Activated T-cell treated with anti-CD3 and anti-CD28 coated beads, Interleukin-2, amount 50 U/mL, for 1 hour (primary cell): ENCODE measurements around the gene ADPRHL1.

Experiments
- DNase-seq: peaks from one replicate; pipeline ENCODE4 v3.0.0-alpha.2; 2020

ADPRHL1 gene

GRCh38 chr13:113365583-113365970 lies 87.7 kb downstream of the ADPRHL1 start:
- no peak for DNase-seq

- no peak for DNase-seq
Observed at GRCh38 chr13:113364901-113365582, 88.2 kb downstream of the ADPRHL1 start.

- no peak for DNase-seq
Observed at GRCh38 chr13:113364311-113364889, 88.9 kb downstream of the ADPRHL1 start.

- DNase-seq: no peak
Observed at GRCh38 chr13:113361406-113361805, 91.9 kb downstream of the ADPRHL1 start.

GRCh38 chr13:113360446-113360845 lies 92.8 kb downstream of the ADPRHL1 start:
- no peak for DNase-seq

- DNase-seq: no peak
Observed at GRCh38 chr13:113359571-113359970, 93.7 kb downstream of the ADPRHL1 start.

- no peak for DNase-seq
Observed at GRCh38 chr13:113358653-113359190, 94.6 kb downstream of the ADPRHL1 start.

GRCh38 chr13:113357529-113357928 lies 95.8 kb downstream of the ADPRHL1 start:
- DNase-seq: no peak

GRCh38 chr13:113356596-113356995 lies 96.7 kb downstream of the ADPRHL1 start:
- DNase-seq: no peak

- no peak for DNase-seq
Observed at GRCh38 chr13:113355621-113356020, 97.7 kb downstream of the ADPRHL1 start.

- no peak for DNase-seq
Observed at GRCh38 chr13:113354831-113355610, 98.3 kb downstream of the ADPRHL1 start.

GRCh38 chr13:113353254-113353653 lies 100.0 kb downstream of the ADPRHL1 start:
- no peak for DNase-seq

GRCh38 chr13:113351514-113352026 lies 101.7 kb downstream of the ADPRHL1 start:
- no peak for DNase-seq

- DNase-seq: no peak
Observed at GRCh38 chr13:113350938-113351335, 102.4 kb downstream of the ADPRHL1 start.

GRCh38 chr13:113350065-113350937 lies 103.0 kb downstream of the ADPRHL1 start:
- DNase-seq: no peak
